ENCODE data around the gene IMP4.

The IMP4 gene

DNA sequence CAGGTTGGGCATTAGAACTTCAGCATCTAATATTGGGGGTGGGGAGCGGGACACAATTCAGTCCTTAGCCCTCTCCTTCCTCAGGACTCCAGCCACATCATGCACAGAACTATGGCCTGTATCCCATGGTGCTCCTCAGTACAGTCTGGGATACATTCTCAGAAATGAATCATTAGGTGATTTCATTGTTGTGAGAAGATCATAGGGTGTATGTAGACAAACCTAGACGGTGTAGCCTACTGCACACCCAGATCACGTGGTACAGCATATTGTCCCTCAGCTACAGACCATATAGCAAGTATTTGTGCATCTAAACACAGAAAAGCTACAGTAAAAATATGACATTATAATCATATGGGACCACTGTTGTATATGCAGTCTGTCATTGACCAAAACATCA is 23.2 kb upstream of the IMP4 start:
- H3K4me2 ChIP-seq (ENCODE audit: low read depth, low read length, poor library complexity, severe bottlenecking), result no peak overlapping the region
- no peaks in the 10 kb centered on the region for H3K79me2 ChIP-seq (ENCODE audit: insufficient read depth, low read length)
- no peak overlapping the region for H2AFZ ChIP-seq (ENCODE audit: low read length)
- H3K9ac ChIP-seq (ENCODE audit: low read depth, low read length, poor library complexity, severe bottlenecking), result no peak overlapping the region
- no peaks in the 10 kb centered on the region for H3F3A ChIP-seq (ENCODE audit: low read depth)
- H3K9me2 ChIP-seq (replicated peaks; ENCODE audit: low read depth, low read length), result no peaks in the 10 kb centered on the region
- H3K9me3 ChIP-seq (ENCODE audit: insufficient read depth, low read depth, low read length), result no peaks in the 10 kb centered on the region
- no peak overlapping the region for H3K4me3 ChIP-seq (ENCODE audit: low read length, poor library complexity, severe bottlenecking)
- TF ChIP-seq EZH2phosphoT487 (IDR thresholded peaks at IDR 0.05; ENCODE audit: borderline replicate concordance), result no peak
- no peak for TF ChIP-seq CTCF (conservative IDR thresholded peaks at IDR 0.05; ENCODE audit: low read length)
- no peaks in the 10 kb centered on the region for H3K36me3 ChIP-seq (ENCODE audit: insufficient read depth, low read length)
- H4K20me1 ChIP-seq (ENCODE audit: insufficient read depth, low read length, poor library complexity, severe bottlenecking), result no peaks in the 10 kb centered on the region
- H3K27me3 ChIP-seq (ENCODE audit: insufficient read depth, low read length, poor library complexity, severe bottlenecking), result no peaks in the 10 kb centered on the region
- H3K4me1 ChIP-seq (ENCODE audit: insufficient read depth, low read length, poor library complexity, severe bottlenecking), result no peaks in the 10 kb centered on the region

GRCh38 chr2:130327703-130328527 is 14.8 kb upstream of the IMP4 start:
- no peaks in the 10 kb centered on the region for H3K4me1 ChIP-seq (ENCODE audit: insufficient read depth, low read length, poor library complexity, severe bottlenecking)
- no peaks in the 10 kb centered on the region for H3K9me3 ChIP-seq (ENCODE audit: insufficient read depth, low read depth, low read length)
- H3K4me3 ChIP-seq (ENCODE audit: low read length, poor library complexity, severe bottlenecking), result no peak overlapping the region
- no peak overlapping the region for H3K9ac ChIP-seq (ENCODE audit: low read depth, low read length, poor library complexity, severe bottlenecking)
- no peak overlapping the region for H2AFZ ChIP-seq (ENCODE audit: low read length)
- no peaks in the 10 kb centered on the region for H3K27me3 ChIP-seq (ENCODE audit: insufficient read depth, low read length, poor library complexity, severe bottlenecking)
- no peak overlapping the region for H3K4me2 ChIP-seq (ENCODE audit: low read depth, low read length, poor library complexity, severe bottlenecking)
- no peaks in the 10 kb centered on the region for H3K9me2 ChIP-seq (replicated peaks; ENCODE audit: low read depth, low read length)
- H3F3A ChIP-seq (ENCODE audit: low read depth), result no peaks in the 10 kb centered on the region
- no peaks in the 10 kb centered on the region for H4K20me1 ChIP-seq (ENCODE audit: insufficient read depth, low read length, poor library complexity, severe bottlenecking)
- H3K79me2 ChIP-seq (ENCODE audit: insufficient read depth, low read length), result no peaks in the 10 kb centered on the region
- H3K36me3 ChIP-seq (ENCODE audit: insufficient read depth, low read length), result no peaks in the 10 kb centered on the region
- TF ChIP-seq EZH2phosphoT487 (IDR thresholded peaks at IDR 0.05; ENCODE audit: borderline replicate concordance), result no peak
- TF ChIP-seq CTCF (conservative IDR thresholded peaks at IDR 0.05; ENCODE audit: low read length), result no peak

GRCh38 chr2:130328710-130329109 is 14.0 kb upstream of the IMP4 start:
- H3K4me2 ChIP-seq (ENCODE audit: low read depth, low read length, poor library complexity, severe bottlenecking), result no peak overlapping the region
- no peak for TF ChIP-seq EZH2phosphoT487 (IDR thresholded peaks at IDR 0.05; ENCODE audit: borderline replicate concordance)

More at GRCh38 chr2:130328710-130329109, 14.0 kb upstream of the IMP4 start:
- no peaks in the 10 kb centered on the region for H3K79me2 ChIP-seq (ENCODE audit: insufficient read depth, low read length)
- no peaks in the 10 kb centered on the region for H3F3A ChIP-seq (ENCODE audit: low read depth)
- H2AFZ ChIP-seq (ENCODE audit: low read length), result no peak overlapping the region
- H4K20me1 ChIP-seq (ENCODE audit: insufficient read depth, low read length, poor library complexity, severe bottlenecking), result no peaks in the 10 kb centered on the region
- no peaks in the 10 kb centered on the region for H3K36me3 ChIP-seq (ENCODE audit: insufficient read depth, low read length)
- no peaks in the 10 kb centered on the region for H3K27me3 ChIP-seq (ENCODE audit: insufficient read depth, low read length, poor library complexity, severe bottlenecking)
- H3K4me3 ChIP-seq (ENCODE audit: low read length, poor library complexity, severe bottlenecking), result no peak overlapping the region
- H3K9me2 ChIP-seq (replicated peaks; ENCODE audit: low read depth, low read length), result no peaks in the 10 kb centered on the region
- no peaks in the 10 kb centered on the region for H3K4me1 ChIP-seq (ENCODE audit: insufficient read depth, low read length, poor library complexity, severe bottlenecking)
- no peak overlapping the region for H3K9ac ChIP-seq (ENCODE audit: low read depth, low read length, poor library complexity, severe bottlenecking)
- no peaks in the 10 kb centered on the region for H3K9me3 ChIP-seq (ENCODE audit: insufficient read depth, low read depth, low read length)

Measured in Loucy (cell line).